HEK293 (cell line): Measurements from ENCODE around the gene CZIB.

Experiments used
- EGR2 ChIP-seq: fragments of 450-650 bp; formaldehyde crosslinking; IDR thresholded peaks from 2 replicates; pipeline ENCODE4 v1.5.1; 2016; ENCODE audit warnings: low read depth, missing biosample characterization, missing genetic modification characterization
- GLI4 ChIP-seq: fragments of 450-650 bp; formaldehyde crosslinking; IDR thresholded peaks from 2 replicates; pipeline ENCODE4 v1.5.1; 2016; ENCODE audit warnings: missing biosample characterization, missing genetic modification characterization
- MYNN ChIP-seq: fragments of 450-650 bp; formaldehyde crosslinking; IDR thresholded peaks from 2 replicates; pipeline ENCODE4 v1.5.1; 2016; ENCODE audit warnings: missing biosample characterization, missing genetic modification characterization, borderline replicate concordance
- PRDM1 ChIP-seq: fragments of 450-650 bp; formaldehyde crosslinking; IDR thresholded peaks from 2 replicates; pipeline ENCODE4; 2016; ENCODE audit warnings: missing biosample characterization, missing genetic modification characterization
- SP2 ChIP-seq: fragments of 450-650 bp; formaldehyde crosslinking; IDR thresholded peaks from 2 replicates; pipeline ENCODE4 v1.5.1; 2016; ENCODE audit warnings: missing biosample characterization, missing genetic modification characterization
- YY2 ChIP-seq: fragments of 450-650 bp; formaldehyde crosslinking; IDR thresholded peaks from 2 replicates; pipeline ENCODE4 v1.5.1; 2016; ENCODE audit warnings: missing biosample characterization, missing genetic modification characterization
- ZBTB17 ChIP-seq: fragments of 450-650 bp; formaldehyde crosslinking; IDR thresholded peaks from 2 replicates; pipeline ENCODE4 v1.5.1; 2016; ENCODE audit warnings: missing biosample characterization, missing genetic modification characterization
- ZBTB20 ChIP-seq: fragments of 450-650 bp; formaldehyde crosslinking; IDR thresholded peaks from 2 replicates; pipeline ENCODE4 v1.5.1; 2016; ENCODE audit warnings: missing biosample characterization, missing genetic modification characterization
- ZBTB48 ChIP-seq: fragments of 450-650 bp; formaldehyde crosslinking; IDR thresholded peaks from 2 replicates; pipeline ENCODE4 v1.5.1; 2016; ENCODE audit warnings: missing biosample characterization, missing genetic modification characterization
- ZNF138 ChIP-seq: fragments of 450-650 bp; formaldehyde crosslinking; IDR thresholded peaks from 2 replicates; pipeline ENCODE4 v1.5.1; 2016; ENCODE audit warnings: missing biosample characterization, missing genetic modification characterization, borderline replicate concordance
- ZNF266 ChIP-seq: fragments of 450-650 bp; formaldehyde crosslinking; IDR thresholded peaks from 2 replicates; pipeline ENCODE4 v1.5.1; 2016; ENCODE audit warnings: missing biosample characterization, missing genetic modification characterization, low read depth
- ZNF341 ChIP-seq: fragments of 450-650 bp; formaldehyde crosslinking; IDR thresholded peaks from 2 replicates; pipeline ENCODE4; 2016; ENCODE audit warnings: low read depth, missing biosample characterization, missing genetic modification characterization
- ZNF37A ChIP-seq: fragments of 450-650 bp; IDR thresholded peaks from 2 replicates; pipeline ENCODE4 v1.5.1; 2018; ENCODE audit warnings: missing biosample characterization, missing genetic modification characterization
- ZNF501 ChIP-seq: fragments of 450-650 bp; formaldehyde crosslinking; IDR thresholded peaks from 2 replicates; pipeline ENCODE4 v1.5.1; 2016; ENCODE audit warnings: missing biosample characterization, missing genetic modification characterization
- ZNF600 ChIP-seq: fragments of 450-650 bp; formaldehyde crosslinking; IDR thresholded peaks from 2 replicates; pipeline ENCODE4 v1.5.1; 2016; ENCODE audit warnings: missing biosample characterization, missing genetic modification characterization
- ZNF629 ChIP-seq: fragments of 450-650 bp; formaldehyde crosslinking; IDR thresholded peaks from 2 replicates; pipeline ENCODE4 v1.5.1; 2017; ENCODE audit warnings: missing biosample characterization, missing genetic modification characterization
- ZXDB ChIP-seq: fragments of 450-650 bp; formaldehyde crosslinking; IDR thresholded peaks from 2 replicates; pipeline ENCODE4 v1.5.1; 2016; ENCODE audit warnings: missing biosample characterization, missing genetic modification characterization
- TF ChIP-seq, protein P1 (sequence below): fragments of 450-650 bp; formaldehyde crosslinking; IDR thresholded peaks from 2 replicates; pipeline ENCODE4 v1.5.1; 2016; ENCODE audit warnings: missing biosample characterization, missing genetic modification characterization
- TF ChIP-seq, protein P2 (sequence below): fragments of 450-650 bp; formaldehyde crosslinking; IDR thresholded peaks from 2 replicates; pipeline ENCODE4 v1.5.1; 2016; ENCODE audit warnings: missing biosample characterization, missing genetic modification characterization
- TF ChIP-seq, protein P3 (sequence below): fragments of 450-650 bp; formaldehyde crosslinking; conservative IDR thresholded peaks from 2 replicates; pipeline ENCODE4 v1.5.1; 2016; ENCODE audit warnings: low read depth, missing biosample characterization, missing genetic modification characterization
- TF ChIP-seq, protein P4 (sequence below): fragments of 450-650 bp; IDR thresholded peaks from 2 replicates; pipeline ENCODE4 v1.5.1; 2018; ENCODE audit warnings: missing biosample characterization, mild to moderate bottlenecking, missing genetic modification characterization

The CZIB gene

DNA sequence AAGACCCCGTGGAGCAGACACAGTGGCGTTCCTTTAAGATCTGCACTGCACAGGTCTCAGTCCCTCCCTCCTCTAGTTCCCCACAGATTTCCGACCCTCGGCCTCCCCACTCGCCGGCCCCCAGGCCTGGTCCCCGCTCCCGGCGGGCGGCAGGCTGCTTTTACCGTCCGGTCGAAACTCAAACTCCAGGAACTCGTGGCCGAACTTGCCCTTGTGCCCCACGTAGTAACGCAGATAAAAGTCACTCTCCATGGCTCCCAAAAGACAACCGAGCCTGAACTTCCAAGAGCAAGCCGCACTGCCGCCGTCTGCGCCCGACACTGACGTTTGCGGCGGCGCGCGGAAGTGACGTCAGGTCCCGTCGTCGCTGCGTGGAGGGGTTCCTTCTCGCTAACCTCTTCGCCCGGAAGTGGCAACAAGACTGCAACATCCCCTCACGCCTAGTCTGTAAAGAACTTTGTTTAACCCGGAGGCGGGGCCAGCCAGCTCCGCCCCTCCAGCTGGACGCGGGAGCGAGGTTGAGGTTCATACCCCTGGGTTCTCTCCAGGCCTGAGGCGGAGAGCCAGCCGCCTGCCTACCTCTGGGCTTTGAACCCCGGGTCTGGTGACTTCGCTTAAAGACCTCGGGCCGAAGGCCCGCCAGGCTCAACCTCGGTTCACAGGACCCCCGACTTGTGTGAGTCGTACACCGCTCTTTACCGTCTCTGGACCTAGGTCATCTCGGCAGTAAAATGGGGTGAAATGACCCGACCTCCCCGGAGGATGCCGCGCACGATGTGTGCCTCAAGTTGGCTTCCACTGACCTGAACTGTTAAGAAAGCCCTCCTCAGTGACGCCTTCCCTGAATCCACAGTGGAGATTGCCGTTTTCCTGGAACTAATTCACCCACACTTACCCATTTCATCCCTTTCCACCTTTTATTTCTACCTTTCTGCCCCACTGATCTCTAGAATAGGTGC, 18.0 kb upstream of the CZIB start, which contains the start of gene MAGOH (continued):
- peak; percentile 43; the same call in 1 of the 2 replicates for TF ChIP-seq MYNN (tag by site-specific recombination)
- TF ChIP-seq, protein P1, sequence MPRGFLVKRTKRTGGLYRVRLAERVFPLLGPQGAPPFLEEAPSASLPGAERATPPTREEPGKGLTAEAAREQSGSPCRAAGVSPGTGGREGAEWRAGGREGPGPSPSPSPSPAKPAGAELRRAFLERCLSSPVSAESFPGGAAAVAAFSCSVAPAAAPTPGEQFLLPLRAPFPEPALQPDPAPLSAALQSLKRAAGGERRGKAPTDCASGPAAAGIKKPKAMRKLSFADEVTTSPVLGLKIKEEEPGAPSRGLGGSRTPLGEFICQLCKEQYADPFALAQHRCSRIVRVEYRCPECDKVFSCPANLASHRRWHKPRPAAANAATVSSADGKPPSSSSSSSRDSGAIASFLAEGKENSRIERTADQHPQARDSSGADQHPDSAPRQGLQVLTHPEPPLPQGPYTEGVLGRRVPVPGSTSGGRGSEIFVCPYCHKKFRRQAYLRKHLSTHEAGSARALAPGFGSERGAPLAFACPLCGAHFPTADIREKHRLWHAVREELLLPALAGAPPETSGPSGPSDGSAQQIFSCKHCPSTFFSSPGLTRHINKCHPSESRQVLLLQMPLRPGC (tag by site-specific recombination), result 0 out of 2 replicates have a peak, but pooled peaks have one; percentile 11
- TF ChIP-seq ZNF629, result peak; percentile 99
- TF ChIP-seq, protein P2, sequence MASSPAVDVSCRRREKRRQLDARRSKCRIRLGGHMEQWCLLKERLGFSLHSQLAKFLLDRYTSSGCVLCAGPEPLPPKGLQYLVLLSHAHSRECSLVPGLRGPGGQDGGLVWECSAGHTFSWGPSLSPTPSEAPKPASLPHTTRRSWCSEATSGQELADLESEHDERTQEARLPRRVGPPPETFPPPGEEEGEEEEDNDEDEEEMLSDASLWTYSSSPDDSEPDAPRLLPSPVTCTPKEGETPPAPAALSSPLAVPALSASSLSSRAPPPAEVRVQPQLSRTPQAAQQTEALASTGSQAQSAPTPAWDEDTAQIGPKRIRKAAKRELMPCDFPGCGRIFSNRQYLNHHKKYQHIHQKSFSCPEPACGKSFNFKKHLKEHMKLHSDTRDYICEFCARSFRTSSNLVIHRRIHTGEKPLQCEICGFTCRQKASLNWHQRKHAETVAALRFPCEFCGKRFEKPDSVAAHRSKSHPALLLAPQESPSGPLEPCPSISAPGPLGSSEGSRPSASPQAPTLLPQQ (tag by site-specific recombination), result 0 out of 2 replicates have a peak, but pooled peaks have one; percentile 72
- TF ChIP-seq ZNF600, result peak; percentile 55; the same call in 1 of the 2 replicates
- TF ChIP-seq PRDM1 (tag by site-specific recombination), result no peak
- peak; percentile 94 for TF ChIP-seq SP2 (tag by site-specific recombination)
- TF ChIP-seq ZBTB17 (tag by site-specific recombination), result peak; percentile 95
- TF ChIP-seq EGR2 (tag by site-specific recombination), result 0 out of 2 replicates have a peak, but pooled peaks have one; percentile 4
- TF ChIP-seq ZNF138 (tag by site-specific recombination), result no peak
- peak; percentile 93 for TF ChIP-seq ZXDB
- TF ChIP-seq GLI4 (tag by site-specific recombination), result 0 out of 2 replicates have a peak, but pooled peaks have one; percentile 16
- no peak for TF ChIP-seq ZNF266 (tag by site-specific recombination)
- TF ChIP-seq, protein P3, sequence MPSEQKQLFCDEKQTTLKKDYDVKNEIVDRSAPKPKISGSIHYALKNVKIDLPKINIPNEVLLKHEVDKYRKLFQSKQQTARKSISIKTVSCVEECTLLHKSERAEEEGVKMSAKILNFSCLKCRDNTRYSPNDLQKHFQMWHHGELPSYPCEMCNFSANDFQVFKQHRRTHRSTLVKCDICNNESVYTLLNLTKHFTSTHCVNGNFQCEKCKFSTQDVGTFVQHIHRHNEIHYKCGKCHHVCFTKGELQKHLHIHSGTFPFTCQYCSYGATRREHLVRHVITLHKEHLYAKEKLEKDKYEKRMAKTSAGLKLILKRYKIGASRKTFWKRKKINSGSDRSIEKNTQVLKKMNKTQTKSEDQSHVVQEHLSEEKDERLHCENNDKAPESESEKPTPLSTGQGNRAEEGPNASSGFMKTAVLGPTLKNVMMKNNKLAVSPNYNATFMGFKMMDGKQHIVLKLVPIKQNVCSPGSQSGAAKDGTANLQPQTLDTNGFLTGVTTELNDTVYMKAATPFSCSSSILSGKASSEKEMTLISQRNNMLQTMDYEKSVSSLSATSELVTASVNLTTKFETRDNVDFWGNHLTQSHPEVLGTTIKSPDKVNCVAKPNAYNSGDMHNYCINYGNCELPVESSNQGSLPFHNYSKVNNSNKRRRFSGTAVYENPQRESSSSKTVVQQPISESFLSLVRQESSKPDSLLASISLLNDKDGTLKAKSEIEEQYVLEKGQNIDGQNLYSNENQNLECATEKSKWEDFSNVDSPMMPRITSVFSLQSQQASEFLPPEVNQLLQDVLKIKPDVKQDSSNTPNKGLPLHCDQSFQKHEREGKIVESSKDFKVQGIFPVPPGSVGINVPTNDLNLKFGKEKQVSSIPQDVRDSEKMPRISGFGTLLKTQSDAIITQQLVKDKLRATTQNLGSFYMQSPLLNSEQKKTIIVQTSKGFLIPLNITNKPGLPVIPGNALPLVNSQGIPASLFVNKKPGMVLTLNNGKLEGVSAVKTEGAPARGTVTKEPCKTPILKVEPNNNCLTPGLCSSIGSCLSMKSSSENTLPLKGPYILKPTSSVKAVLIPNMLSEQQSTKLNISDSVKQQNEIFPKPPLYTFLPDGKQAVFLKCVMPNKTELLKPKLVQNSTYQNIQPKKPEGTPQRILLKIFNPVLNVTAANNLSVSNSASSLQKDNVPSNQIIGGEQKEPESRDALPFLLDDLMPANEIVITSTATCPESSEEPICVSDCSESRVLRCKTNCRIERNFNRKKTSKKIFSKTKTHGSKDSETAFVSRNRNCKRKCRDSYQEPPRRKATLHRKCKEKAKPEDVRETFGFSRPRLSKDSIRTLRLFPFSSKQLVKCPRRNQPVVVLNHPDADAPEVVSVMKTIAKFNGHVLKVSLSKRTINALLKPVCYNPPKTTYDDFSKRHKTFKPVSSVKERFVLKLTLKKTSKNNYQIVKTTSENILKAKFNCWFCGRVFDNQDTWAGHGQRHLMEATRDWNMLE (tag by site-specific recombination), result peak; percentile 98
- no peak for TF ChIP-seq ZNF37A (tag by site-specific recombination)
- TF ChIP-seq ZBTB20 (tag by site-specific recombination), result peak; percentile 10; the same call in 1 of the 2 replicates
- TF ChIP-seq ZNF341 (tag by site-specific recombination), result 0 out of 2 replicates have a peak, but pooled peaks have one; percentile 45
- TF ChIP-seq ZBTB48 (tag by site-specific recombination), result no peak
- TF ChIP-seq, protein P4, sequence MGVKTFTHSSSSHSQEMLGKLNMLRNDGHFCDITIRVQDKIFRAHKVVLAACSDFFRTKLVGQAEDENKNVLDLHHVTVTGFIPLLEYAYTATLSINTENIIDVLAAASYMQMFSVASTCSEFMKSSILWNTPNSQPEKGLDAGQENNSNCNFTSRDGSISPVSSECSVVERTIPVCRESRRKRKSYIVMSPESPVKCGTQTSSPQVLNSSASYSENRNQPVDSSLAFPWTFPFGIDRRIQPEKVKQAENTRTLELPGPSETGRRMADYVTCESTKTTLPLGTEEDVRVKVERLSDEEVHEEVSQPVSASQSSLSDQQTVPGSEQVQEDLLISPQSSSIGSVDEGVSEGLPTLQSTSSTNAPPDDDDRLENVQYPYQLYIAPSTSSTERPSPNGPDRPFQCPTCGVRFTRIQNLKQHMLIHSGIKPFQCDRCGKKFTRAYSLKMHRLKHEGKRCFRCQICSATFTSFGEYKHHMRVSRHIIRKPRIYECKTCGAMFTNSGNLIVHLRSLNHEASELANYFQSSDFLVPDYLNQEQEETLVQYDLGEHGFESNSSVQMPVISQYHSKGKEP (tag by site-specific recombination), result 0 out of 2 replicates have a peak, but pooled peaks have one; percentile 20
- 0 out of 2 replicates have a peak, but pooled peaks have one; percentile 69 for TF ChIP-seq ZNF501 (tag by site-specific recombination)
- 0 out of 2 replicates have a peak, but pooled peaks have one; percentile 11 for TF ChIP-seq YY2 (tag by site-specific recombination)
